RKO (cell line): ENCODE results near the gene SEPTIN8.

Source experiments
- DNase-seq: peaks from one replicate; pipeline ENCODE4 v3.0.0-alpha.2; 2016; ENCODE audit warnings: low spot score

Gene SEPTIN8

DNA sequence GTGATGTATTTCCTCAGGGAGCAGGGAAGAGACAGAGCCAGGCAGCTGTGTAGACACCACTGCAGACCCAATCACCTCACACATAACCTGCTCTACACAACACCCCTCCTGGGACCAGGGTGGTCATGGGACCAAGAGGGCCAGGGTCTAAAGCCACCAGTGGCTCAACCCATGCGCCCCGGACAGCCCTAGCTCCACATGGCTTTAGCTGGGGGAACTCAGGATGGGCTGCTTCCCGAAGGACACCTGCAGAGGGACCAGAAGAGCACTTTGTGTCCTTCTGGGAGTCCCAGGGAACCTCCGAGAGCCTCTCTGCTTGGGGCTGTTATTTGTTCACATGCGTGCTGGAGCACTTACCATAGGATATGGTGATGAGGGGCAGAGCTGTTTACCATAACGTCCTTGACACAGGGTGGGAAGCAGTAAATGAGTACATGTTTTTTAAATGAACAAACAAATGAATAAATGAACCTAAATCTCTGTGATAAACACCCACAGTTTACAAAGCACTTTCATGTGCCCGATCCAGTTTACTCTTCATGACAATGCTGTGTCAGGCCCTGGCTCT, 12.3 kb downstream of the SEPTIN8 start:
- DNase-seq = no peak

DNA sequence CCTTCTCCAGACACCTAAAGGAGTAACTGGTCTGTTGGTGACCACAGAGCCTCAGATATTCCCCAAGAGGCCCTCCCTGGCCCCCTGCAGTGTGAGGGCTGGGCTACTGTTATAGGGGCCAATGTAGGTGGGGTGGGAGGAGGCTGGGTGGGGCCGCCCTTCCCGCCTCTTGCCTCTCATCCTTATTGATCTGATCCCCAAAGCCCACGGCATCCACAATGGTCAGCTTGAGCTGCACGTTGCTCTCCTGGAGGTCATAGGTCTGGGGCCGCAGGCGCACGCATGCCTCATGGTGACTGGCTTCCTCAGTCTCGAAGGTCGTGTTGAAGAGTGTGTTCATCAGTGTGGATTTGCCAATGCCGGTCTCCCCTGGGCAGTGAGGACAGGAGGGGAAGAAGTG, 13.0 kb downstream of the SEPTIN8 start:
- DNase-seq = no peak

DNA sequence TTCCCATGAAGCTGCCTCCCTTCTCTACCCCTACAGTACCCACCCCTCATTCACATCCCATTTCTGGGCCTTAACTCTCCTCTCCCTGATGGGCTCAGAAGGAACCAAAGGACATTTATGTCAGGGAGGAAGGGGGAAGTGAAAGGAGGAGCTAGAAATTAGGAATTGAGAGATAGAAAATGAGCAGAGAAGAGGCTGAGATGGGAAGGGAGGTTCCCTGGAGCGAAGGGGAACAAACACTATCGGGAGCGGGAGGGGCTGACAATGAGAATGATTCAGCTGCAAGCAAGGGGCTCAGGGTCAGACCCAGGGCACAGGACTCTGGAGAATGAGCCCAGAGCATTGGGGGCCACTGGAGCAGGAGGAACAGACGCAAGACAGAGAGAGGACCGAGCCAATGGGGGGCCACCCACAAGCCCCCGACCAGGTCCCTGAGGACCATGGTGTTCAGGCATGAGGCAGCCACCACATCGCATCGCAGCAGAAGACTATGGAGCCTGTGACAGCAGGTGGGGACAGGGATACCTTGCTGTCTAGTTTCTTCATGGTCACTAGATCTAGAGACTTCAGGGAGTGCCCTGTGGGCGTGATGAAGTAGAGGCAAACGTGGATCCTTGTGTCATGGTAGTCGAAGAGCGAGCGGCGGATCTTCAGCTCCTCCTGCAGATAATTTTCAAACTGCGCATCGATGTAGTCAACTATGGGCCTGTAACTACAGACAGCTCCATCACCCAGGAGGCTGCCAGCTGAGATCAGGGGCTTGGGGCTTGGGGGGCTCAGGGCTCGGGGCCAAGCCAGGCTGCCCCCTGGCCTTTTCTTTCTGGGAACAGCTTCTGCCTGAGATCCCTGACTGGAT, 13.6 kb downstream of the SEPTIN8 start:
- no peak for DNase-seq

GRCh38 chr5:132762246-132763000, 14.6 kb downstream of the SEPTIN8 start:
- DNase-seq = no peak

GRCh38 chr5:132761321-132762240, 15.5 kb downstream of the SEPTIN8 start:
- DNase-seq = no peak

GRCh38 chr5:132760601-132761317, 16.3 kb downstream of the SEPTIN8 start:
- no peak for DNase-seq

GRCh38 chr5:132760049-132760420, 17.0 kb downstream of the SEPTIN8 start:
- DNase-seq = no peak

- DNase-seq = no peak
These were observed 17.7 kb downstream of the SEPTIN8 start for GRCh38 chr5:132759114-132760048.

GRCh38 chr5:132758451-132758850, 18.6 kb downstream of the SEPTIN8 start:
- DNase-seq = no peak

- DNase-seq = no peak
These were observed 20.5 kb downstream of the SEPTIN8 start for GRCh38 chr5:132756542-132756941.

DNA sequence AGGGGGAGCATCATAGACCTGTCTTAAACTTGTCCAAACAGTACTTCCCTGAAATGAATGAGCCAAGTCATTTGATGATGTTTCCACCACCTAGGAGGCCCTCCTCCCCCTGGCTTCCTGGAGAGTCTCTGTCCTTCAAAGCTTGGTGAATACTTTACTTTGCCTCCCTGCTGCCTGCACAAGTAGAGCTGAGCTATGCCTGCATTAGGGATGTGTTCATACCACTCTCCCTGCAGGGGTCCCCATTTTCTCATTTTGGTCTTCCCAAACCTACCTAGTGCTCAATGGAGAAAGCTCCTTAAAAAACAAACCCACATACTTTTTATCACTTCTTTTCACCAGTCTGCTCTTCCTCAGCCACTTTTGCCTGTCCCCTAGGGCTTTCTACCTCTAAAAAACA, 22.1 kb downstream of the SEPTIN8 start:
- DNase-seq = peak; percentile 38

DNA sequence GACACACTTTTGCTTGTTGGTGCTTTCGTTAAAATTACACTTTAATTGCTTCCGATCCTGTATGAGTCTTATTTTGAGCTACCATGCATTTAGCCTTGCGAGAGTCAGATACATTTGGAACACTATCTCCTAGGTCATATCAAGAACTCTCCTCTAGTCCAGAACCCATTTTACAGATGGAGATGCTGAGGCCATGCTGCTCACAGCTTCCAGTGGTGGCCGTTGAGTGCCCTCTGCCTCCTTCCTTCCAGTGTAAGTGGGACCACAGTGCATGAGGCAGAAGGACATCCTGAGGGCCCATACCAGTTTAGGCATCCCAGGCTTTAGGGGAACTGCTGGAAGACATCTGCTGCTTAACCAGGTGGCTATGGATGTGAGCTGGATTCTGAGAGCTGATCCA, 22.9 kb downstream of the SEPTIN8 start:
- no peak for DNase-seq

DNA sequence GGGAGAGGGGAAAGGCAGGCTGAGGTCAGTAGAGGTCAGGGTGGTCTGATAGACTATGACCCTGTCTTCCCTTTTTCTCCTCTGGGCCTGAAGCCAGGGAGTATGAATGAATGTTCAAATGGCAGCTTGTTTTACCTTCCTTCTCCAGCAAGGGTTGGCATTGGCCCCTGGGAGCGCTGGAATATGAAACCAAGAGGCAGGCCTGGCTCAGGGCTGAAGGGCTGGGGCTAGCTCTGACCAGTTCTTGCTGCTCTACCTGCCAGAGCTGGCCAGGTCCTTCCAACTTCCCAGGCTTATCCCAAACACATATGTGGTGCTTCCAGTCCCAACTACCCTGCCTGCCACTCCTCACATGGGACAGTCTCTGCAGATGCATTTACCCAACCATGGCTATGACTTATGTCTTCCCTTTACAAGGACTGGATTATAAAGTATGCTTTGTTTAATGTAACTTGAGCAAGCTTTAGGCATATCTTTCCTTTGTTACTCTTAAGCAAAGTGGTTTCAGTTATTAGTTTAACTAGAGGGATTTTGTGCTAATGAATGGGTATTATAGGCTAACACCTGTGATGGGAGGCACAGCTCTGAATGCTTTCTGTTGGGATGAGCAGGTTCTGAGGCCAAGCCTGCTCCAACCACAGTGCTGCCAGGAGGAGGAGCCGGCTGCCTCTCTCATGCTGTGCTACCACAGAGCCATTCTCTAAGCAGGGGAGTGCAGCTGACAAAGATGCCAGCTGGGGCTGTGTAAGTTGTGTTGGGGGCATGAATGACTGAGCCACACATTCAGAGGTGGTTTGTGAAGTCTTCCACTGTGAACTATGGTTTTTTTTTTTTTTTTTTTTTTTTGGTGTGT, 23.7 kb downstream of the SEPTIN8 start:
- peak; percentile 38 for DNase-seq

- DNase-seq = no peak
These were observed 24.4 kb downstream of the SEPTIN8 start for GRCh38 chr5:132752581-132753125.

- no peak for DNase-seq
These were observed 25.0 kb downstream of the SEPTIN8 start for GRCh38 chr5:132751971-132752580.

GRCh38 chr5:132751444-132751843, 25.6 kb downstream of the SEPTIN8 start:
- DNase-seq = no peak

DNA sequence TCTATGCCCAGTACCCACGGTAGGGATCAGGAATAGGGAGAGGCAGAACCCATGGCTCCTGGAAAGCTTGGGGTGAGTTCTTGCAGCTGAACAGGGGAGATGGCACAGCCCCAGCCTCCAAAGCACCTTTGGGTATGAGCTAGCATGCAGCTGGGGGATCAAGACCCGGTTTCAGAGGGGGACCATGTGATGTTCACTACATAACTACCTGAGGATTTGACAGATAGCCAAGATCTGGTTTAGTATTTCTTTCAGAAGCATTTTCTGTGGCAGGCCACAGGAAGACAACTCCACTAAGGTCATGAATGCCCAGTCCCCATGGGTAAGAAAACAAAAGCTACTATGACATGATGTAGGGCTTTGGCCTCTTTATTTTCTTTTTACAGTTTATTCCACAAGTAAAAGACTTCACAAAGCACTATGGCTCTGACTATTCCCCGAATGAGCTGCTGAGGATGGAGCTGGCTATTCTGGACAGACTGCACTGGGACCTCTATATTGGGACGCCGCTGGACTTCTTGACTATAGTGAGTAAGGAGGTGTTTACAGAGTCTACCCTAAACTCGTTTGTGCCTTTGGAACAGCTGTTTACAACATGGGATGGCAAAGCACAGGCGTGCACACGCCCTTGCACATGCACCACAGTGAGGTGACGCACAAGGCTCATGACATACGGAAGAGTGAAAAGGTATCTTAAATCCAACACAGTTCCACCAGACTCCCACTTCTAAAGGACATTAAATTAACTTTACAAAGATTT, 26.4 kb downstream of the SEPTIN8 start:
- DNase-seq = no peak

GRCh38 chr5:132749506-132749905, 27.5 kb downstream of the SEPTIN8 start:
- no peak for DNase-seq
